Measurements from ENCODE around the gene KDM6B.

Gene KDM6B

DNA sequence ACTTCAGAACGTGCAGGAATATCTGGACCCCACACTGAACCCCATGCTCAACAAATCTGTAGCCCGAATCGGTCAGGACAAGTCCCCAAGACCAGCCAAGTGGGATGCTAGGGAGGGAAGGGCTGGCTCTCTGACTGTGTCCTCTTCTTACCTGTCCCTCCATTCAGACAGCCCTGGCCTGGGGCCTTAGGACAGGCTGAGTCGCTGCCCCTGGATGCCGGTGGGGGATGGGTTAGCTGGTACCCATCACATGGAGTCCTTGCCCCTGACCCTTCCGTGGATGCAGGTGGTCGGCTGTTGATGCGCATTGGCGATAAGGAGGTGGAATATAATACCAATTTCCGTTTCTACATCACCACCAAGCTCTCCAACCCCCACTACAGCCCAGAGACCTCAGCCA is 16.0 kb upstream of the KDM6B start:
- Histone ChIP-seq H3K36me3 (no peaks in the 10 kb centered on the region), H3K4me1 (ENCODE audit: control insufficient read depth in 1 of 2, insufficient read depth in 1 of 2, low read depth in 1 of 2, low read length in 1 of 2) (peaks cover 5 to 7% of the 10 kb centered on the region in 2 experiments), H3K4me3 (ENCODE audit: low read depth in 1 of 2, low read length in 1 of 2) (no peak overlapping the region), H3K27ac (no peak overlapping the region), H3K27me3 (no peaks in the 10 kb centered on the region), H3K9me3 (no peaks in the 10 kb centered on the region)
- TF ChIP-seq CTCF (IDR thresholded peaks at IDR 0.05): no peak

DNA sequence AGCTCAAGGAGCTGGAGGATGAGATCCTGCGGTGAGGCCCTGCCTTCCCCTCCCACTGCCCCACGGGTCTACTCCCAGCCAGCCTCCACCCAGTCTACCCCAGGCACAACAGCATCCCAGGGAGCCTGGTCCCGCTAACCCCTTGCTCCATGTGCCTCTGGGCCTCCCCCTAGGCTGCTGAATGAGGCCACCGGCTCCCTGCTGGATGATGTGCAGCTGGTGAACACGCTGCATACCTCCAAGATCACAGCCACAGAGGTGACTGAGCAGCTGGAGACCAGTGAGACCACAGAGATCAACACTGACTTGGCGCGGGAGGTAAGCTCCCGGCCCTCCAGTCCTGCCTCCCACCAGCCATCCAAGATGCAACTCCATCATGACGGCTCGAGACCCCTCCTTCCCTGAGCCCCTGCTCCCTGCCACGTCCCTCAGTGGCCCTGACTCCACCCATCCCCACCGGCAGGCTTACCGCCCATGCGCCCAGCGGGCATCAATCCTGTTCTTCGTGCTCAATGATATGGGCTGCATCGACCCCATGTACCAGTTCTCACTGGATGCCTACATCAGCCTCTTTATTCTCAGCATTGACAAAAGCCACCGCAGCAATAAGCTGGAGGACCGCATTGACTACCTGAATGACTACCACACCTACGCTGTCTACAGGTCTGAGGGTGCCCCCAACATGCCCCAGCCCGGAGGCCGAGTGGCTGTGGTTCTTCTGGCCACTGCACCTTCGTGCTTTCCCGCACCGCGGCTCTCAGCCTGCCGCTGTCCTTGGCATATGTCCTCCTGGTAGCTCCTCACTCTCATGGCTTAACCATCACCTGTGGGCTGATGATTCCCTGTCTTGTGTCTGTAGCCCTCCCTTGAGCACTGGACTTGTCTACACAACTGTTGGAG is 15.0 kb upstream of the KDM6B start:
- no peaks in the 10 kb centered on the region for H3K36me3 ChIP-seq
- H3K9me3 ChIP-seq: no peaks in the 10 kb centered on the region
- H3K27me3 ChIP-seq: no peaks in the 10 kb centered on the region
- peaks cover 5 to 7% of the 10 kb centered on the region in 2 experiments for H3K4me1 ChIP-seq (ENCODE audit: control insufficient read depth in 1 of 2, insufficient read depth in 1 of 2, low read depth in 1 of 2, low read length in 1 of 2)
- TF ChIP-seq CTCF (IDR thresholded peaks at IDR 0.05): no peak
- H3K4me3 ChIP-seq (ENCODE audit: low read depth in 1 of 2, low read length in 1 of 2): no peak overlapping the region
- H3K27ac ChIP-seq: no peak overlapping the region

GRCh38 chr17:7820231-7820630 is 13.8 kb upstream of the KDM6B start:
- no peak overlapping the region for H3K4me3 ChIP-seq (ENCODE audit: low read depth in 1 of 2, low read length in 1 of 2)
- no peaks in the 10 kb centered on the region for H3K36me3 ChIP-seq
- H3K9me3 ChIP-seq: no peaks in the 10 kb centered on the region
- H3K4me1 ChIP-seq (ENCODE audit: control insufficient read depth in 1 of 2, insufficient read depth in 1 of 2, low read depth in 1 of 2, low read length in 1 of 2): peaks cover 7 to 13% of the 10 kb centered on the region in 2 experiments
- no peak for TF ChIP-seq CTCF (IDR thresholded peaks at IDR 0.05)
- H3K27ac ChIP-seq: no peak overlapping the region
- no peaks in the 10 kb centered on the region for H3K27me3 ChIP-seq

DNA sequence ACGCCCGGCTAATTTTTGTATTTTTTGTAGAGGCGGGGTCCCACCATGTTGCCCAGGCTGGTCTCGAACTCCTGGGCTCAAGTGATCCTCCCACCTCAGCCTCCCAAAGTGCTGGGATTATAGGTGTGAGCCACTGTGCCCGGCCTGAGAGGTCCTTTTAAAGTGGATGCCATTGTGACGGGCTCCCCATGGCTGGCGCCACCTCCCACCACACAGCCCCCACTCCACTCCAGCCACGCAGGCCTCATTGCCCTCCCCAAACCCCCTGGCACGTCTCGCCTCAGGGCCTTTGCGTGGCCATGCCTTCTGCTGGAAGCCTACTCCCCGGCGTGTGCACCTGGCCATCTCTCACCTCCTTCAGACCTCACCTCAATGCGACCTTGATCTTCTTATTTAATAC is 11.9 kb upstream of the KDM6B start:
- Histone ChIP-seq H3K36me3 (no peaks in the 10 kb centered on the region), H3K27me3 (peaks cover 12% of the 10 kb centered on the region), H3K27ac (no peak overlapping the region), H3K4me1 (ENCODE audit: control insufficient read depth in 1 of 2, insufficient read depth in 1 of 2, low read depth in 1 of 2, low read length in 1 of 2) (peaks cover 7 to 13% of the 10 kb centered on the region in 2 experiments), H3K4me3 (ENCODE audit: low read depth in 1 of 2, low read length in 1 of 2) (no peak overlapping the region), H3K9me3 (no peaks in the 10 kb centered on the region)
- no peak for TF ChIP-seq CTCF (IDR thresholded peaks at IDR 0.05)

DNA sequence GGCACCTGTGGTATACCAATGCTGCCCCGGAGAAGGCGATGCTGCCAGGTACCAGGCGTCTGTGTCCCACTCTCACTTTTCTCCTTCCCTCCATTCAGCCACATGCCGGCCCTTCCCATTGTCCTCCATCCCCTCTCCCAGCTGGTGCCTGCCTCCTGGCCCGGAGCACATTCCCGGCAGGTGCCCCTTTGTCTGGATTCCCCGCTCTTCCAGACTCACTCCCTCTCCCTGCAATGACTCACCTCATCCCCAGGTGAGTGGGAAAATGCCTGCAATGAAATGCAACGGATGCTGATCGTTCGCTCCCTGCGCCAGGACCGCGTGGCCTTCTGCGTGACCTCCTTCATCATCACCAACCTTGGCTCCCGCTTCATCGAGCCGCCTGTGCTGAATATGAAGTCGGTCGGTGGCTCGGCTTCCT is 10.4 kb upstream of the KDM6B start:
- Histone ChIP-seq H3K27ac (no peak overlapping the region), H3K4me3 (ENCODE audit: low read depth in 1 of 2, low read length in 1 of 2) (no peak overlapping the region), H3K36me3 (no peaks in the 10 kb centered on the region), H3K4me1 (ENCODE audit: control insufficient read depth in 1 of 2, insufficient read depth in 1 of 2, low read depth in 1 of 2, low read length in 1 of 2) (peaks cover 7 to 13% of the 10 kb centered on the region in 2 experiments), H3K9me3 (no peaks in the 10 kb centered on the region), H3K27me3 (peaks cover 24% of the 10 kb centered on the region)
- no peak for TF ChIP-seq CTCF (IDR thresholded peaks at IDR 0.05)

All from neutrophil (primary cell).